SU-DHL-6 (cell line): ENCODE results near the gene HPS4.

Experiments used
- CTCF ChIP-seq: fragments of 200-600 bp; sonication (generic); IDR thresholded peaks from one replicate; pipeline ENCODE4 v1.5.1; 2017; ENCODE audit warnings: antibody characterized with exemption, mild to moderate bottlenecking, low read length, moderate library complexity; ENCODE audit not compliant: insufficient read depth, poor library complexity, severe bottlenecking
- EZH2phosphoT487 ChIP-seq: fragments of 200-600 bp; sonication (generic), shearing (Covaris generic); conservative IDR thresholded peaks from 2 replicates; pipeline ENCODE4 v1.6.1; 2018; ENCODE audit warnings: mild to moderate bottlenecking, antibody characterized with exemption, low read length, moderate library complexity, mixed read lengths

GRCh38 chr22:26527574-26528465 is 44.2 kb upstream of the HPS4 start:
- TF ChIP-seq CTCF (no peak), EZH2phosphoT487 (no peak)
